ENCODE results near the gene SERPINB7. TPM values are rescaled to one million over a fixed set of nuclear protein-coding genes. Genes with fewer than 3 reads are reported as not detected.

The SERPINB7 gene
- total RNA-seq, 2 donors from 2014 or later = 0.71 TPM; not detected in 1

DNA sequence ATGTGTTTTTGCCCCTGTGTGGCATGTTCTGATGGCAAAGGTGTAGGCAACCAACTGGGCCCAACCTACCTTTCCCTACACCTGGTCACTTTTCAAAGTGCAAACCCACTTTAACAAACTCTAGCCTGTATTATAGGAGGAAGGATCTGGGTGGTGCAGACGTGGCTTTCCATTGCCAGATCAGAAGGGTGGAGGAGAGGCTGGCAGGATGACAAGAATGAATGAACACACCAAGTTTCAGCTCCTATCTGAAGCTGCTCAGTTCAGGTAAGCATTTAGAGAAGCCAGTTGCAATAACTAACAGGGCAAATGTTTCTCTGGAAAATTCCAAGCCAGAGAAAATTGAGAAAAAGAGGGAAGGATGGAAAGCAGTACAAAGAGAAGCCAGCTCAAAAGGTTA lies 707 bp upstream of the SERPINB7 start:
- Histone ChIP-seq H3K9me3 (no peaks in the 10 kb centered on the region), H3K4me1 (no peaks in the 10 kb centered on the region), H3K36me3 (no peaks in the 10 kb centered on the region), H3K4me3 (no peak overlapping the region), H3K27me3 (no peaks in the 10 kb centered on the region), H3K27ac (no peak overlapping the region)
- TF ChIP-seq, protein P1, sequence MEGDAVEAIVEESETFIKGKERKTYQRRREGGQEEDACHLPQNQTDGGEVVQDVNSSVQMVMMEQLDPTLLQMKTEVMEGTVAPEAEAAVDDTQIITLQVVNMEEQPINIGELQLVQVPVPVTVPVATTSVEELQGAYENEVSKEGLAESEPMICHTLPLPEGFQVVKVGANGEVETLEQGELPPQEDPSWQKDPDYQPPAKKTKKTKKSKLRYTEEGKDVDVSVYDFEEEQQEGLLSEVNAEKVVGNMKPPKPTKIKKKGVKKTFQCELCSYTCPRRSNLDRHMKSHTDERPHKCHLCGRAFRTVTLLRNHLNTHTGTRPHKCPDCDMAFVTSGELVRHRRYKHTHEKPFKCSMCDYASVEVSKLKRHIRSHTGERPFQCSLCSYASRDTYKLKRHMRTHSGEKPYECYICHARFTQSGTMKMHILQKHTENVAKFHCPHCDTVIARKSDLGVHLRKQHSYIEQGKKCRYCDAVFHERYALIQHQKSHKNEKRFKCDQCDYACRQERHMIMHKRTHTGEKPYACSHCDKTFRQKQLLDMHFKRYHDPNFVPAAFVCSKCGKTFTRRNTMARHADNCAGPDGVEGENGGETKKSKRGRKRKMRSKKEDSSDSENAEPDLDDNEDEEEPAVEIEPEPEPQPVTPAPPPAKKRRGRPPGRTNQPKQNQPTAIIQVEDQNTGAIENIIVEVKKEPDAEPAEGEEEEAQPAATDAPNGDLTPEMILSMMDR (IDR thresholded peaks at IDR 0.05) = no peak
- no peak for DNase-seq (ENCODE audit: low spot score)

DNA sequence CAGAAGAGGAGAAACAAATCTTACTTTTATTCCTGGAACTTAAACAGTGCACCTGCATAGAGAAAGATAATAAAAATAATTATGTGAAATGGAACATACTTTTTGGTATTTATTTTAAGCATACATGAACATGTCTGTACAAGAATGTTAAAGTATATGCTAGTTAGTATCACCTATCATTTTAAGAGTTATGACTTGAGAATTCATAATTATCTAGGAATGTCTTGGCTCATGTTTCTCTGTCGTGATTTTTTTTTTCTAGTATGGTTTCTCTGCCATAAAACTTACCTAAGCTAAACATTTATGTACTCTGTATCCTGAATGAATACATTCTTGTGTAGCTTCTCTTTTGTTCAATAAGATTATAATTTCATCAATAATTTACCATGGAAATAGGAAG lies 4.2 kb downstream of the SERPINB7 start:
- no peaks in the 10 kb centered on the region for H3K36me3 ChIP-seq

DNA sequence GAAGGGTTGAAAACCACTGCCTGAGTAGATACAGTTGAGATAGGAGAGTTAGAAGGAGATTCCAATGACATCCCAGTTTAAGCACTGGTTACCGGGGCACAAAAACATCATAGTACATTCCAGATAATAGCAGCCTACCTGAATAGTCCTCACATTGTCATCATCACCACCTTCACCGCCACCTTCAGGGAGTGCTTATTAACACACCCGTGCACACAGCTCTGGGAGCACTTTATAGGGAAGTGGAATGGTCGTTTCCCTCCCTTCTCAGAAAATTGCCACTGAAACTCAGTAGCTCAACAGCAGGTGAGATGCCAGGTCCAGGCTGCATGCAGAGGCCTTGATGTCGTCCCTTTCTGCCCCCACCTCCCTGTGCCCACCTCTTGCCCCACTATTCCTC lies 8.2 kb downstream of the SERPINB7 start:
- H3K4me1 ChIP-seq = no peaks in the 10 kb centered on the region
- no peaks in the 10 kb centered on the region for H3K36me3 ChIP-seq
- TF ChIP-seq, protein P1 (IDR thresholded peaks at IDR 0.05) = no peak
- no peaks in the 10 kb centered on the region for H3K27me3 ChIP-seq
- H3K4me3 ChIP-seq = no peak overlapping the region
- DNase-seq (ENCODE audit: low spot score) = no peak
- H3K27ac ChIP-seq = no peak overlapping the region
- no peaks in the 10 kb centered on the region for H3K9me3 ChIP-seq

More for the DNA sequence above, 4.2 kb downstream of the SERPINB7 start:
- Histone ChIP-seq H3K9me3 (no peaks in the 10 kb centered on the region), H3K27ac (no peak overlapping the region), H3K4me3 (no peak overlapping the region), H3K27me3 (no peaks in the 10 kb centered on the region), H3K4me1 (no peaks in the 10 kb centered on the region)
- TF ChIP-seq, protein P1 (IDR thresholded peaks at IDR 0.05) = no peak
- DNase-seq (ENCODE audit: low spot score) = no peak

DNA sequence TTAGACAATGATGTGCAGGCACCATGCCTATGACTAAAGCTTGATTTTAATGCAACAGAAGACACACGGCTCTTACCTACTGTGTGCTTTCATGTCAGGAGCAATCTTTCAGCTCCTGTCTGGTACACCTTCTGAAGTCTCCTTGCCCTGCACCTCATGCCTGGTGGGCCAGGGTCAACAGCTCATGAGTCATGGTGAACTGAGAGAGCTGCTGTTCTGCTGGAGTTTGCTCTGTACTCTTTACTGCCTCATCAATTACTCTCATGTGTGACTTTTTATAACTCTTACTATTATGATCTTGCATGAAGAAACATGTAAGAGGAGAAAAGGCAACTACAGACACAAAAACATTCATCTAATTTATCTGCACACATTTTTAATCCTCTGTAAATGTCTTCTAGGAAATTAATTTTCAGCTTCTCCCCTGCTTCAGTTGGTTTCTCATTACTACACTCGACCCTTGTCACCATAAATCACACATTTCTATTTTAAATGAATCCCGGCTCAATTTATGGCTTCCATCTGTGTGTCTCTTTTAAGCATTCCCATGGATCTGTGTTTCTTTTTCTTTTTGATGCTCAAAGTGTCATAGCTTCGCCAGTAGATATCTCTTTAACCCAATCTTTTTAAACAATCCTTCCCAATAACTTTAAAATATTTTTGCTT lies 9.7 kb downstream of the SERPINB7 start:
- H3K36me3 ChIP-seq = no peaks in the 10 kb centered on the region

DNA sequence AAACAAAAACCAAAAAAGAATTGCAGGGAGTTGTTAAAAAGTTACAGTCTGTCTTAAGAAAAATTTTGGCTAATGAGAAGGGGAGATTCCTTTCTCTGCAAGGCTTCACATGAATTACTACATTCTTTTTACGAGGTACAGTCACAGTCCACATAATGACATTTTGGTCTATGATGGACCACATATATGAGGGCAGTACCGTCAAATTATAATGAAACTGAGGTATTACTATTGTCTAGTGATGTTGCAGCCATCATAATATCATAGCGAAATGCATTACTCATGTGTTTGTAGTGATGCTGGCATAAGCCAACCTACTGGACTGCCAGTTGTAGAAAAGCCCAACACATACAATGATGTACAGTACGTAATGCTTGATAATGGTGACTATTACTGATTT lies 12.5 kb downstream of the SERPINB7 start:
- no peak for DNase-seq (ENCODE audit: low spot score)
- Histone ChIP-seq H3K27me3 (no peaks in the 10 kb centered on the region), H3K4me1 (no peaks in the 10 kb centered on the region), H3K9me3 (no peaks in the 10 kb centered on the region), H3K27ac (no peak overlapping the region), H3K36me3 (no peaks in the 10 kb centered on the region), H3K4me3 (no peak overlapping the region)
- TF ChIP-seq, protein P1 (IDR thresholded peaks at IDR 0.05) = no peak

More for the DNA sequence above, 9.7 kb downstream of the SERPINB7 start:
- no peaks in the 10 kb centered on the region for H3K4me1 ChIP-seq
- no peaks in the 10 kb centered on the region for H3K27me3 ChIP-seq
- no peak overlapping the region for H3K27ac ChIP-seq
- TF ChIP-seq, protein P1 (IDR thresholded peaks at IDR 0.05) = no peak
- DNase-seq (ENCODE audit: low spot score) = no peak
- no peak overlapping the region for H3K4me3 ChIP-seq
- H3K9me3 ChIP-seq = no peaks in the 10 kb centered on the region
